ENCODE results near the gene VPS37C.

The VPS37C gene

DNA sequence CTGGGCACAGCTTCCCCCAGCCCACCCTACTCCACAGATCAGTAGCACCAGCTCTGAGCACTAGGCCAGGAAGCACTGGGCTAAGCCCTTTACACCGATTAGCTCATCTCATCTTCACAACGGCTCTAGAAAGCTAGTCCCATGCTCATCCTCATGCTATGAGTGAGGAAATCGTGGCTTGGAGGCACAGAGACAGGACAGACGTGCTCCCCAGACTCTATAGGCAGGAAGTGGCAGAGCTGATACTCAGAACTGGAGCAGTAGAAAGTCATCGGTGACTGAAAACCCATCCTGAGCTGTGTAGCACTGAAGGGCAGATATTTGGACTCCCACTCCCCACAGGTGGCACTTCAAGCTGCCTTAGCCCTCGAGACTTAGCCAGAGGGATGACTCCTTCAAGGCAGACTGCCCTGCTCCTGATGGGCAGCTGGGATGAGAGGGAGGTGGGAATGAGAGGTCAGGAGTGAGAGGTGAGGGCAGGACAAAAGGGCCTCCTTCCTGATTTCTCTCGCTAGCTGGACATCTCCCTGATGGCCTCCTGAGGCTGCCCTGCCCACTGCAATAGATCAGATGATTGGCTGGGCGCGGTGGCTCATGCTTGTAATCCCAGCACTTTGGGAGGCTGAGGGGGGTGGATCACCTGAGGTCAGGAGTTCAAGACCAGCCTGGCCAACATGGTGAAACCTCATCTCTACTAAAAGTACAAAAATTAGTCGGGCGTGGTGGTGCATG, 49.3 kb downstream of the VPS37C start:
- DNase-seq (ENCODE audit: low read depth): no peak
- no peak overlapping the region for H3K4me3 ChIP-seq (ENCODE audit: low read depth, low read length)
- TF ChIP-seq, protein P1, sequence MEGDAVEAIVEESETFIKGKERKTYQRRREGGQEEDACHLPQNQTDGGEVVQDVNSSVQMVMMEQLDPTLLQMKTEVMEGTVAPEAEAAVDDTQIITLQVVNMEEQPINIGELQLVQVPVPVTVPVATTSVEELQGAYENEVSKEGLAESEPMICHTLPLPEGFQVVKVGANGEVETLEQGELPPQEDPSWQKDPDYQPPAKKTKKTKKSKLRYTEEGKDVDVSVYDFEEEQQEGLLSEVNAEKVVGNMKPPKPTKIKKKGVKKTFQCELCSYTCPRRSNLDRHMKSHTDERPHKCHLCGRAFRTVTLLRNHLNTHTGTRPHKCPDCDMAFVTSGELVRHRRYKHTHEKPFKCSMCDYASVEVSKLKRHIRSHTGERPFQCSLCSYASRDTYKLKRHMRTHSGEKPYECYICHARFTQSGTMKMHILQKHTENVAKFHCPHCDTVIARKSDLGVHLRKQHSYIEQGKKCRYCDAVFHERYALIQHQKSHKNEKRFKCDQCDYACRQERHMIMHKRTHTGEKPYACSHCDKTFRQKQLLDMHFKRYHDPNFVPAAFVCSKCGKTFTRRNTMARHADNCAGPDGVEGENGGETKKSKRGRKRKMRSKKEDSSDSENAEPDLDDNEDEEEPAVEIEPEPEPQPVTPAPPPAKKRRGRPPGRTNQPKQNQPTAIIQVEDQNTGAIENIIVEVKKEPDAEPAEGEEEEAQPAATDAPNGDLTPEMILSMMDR (conservative IDR thresholded peaks at IDR 0.05; ENCODE audit: low read depth, low read length): no peak

DNA sequence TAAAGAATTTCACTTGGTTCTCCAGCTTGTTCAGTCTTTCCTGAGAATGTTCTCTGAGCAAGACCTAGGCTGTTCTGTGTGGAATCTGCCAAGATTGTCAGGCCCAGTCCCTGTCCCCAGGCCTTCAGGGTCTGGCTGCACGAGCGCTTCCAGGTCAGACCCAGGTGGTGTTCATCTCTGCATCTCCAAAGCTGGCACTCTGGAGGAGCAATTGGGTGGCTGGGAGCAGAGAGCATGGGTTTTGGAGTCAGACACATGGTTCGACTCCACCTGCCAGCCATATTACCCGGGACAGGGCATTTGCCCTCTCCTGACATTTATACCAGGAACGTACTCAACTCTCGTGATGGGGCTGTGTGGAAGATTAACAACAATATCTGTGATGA, 50.2 kb downstream of the VPS37C start:
- H3K4me3 ChIP-seq (ENCODE audit: low read depth, low read length): no peak overlapping the region
- TF ChIP-seq, protein P1 (conservative IDR thresholded peaks at IDR 0.05; ENCODE audit: low read depth, low read length): no peak
- no peak for DNase-seq (ENCODE audit: low read depth)

DNA sequence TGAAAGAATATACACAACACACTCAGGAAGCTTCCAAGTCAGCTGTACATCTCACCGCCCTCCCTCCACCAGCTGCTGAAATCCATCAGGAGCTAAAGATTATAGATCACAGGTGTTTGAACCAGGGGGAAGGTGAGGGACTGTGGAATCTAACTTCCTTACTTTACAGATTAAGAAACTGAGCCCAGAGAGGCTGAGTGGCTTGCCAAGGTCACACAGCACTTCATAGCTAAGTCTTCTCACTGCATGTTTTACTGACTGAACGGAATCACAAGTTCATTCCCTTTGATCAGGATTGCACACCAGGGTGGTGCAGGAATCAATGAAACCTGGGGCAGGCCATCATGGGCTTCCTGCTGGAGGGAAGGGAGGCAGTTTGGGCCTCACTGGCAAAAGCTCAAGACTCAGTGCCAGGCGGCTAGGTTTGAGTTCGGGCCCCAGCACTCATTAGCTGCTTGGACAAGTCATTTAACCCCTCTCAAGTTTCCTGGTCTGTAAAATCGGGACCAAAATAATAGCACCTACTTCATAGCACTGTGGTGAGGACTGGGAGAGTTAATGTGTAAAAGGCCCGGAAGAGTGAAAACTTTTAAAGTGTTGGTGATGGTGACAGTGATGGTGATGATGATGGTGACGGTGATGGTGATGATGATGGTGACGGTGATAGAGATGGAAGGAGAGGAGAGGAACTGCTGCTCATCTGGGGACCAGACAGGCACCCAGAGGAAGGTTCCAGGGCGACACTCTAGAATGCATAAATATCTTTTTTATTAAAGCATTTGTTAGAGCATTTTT, 50.8 kb downstream of the VPS37C start:
- DNase-seq (ENCODE audit: low read depth): no peak
- TF ChIP-seq, protein P1 (conservative IDR thresholded peaks at IDR 0.05; ENCODE audit: low read depth, low read length): no peak
- H3K4me3 ChIP-seq (ENCODE audit: low read depth, low read length): no peak overlapping the region

DNA sequence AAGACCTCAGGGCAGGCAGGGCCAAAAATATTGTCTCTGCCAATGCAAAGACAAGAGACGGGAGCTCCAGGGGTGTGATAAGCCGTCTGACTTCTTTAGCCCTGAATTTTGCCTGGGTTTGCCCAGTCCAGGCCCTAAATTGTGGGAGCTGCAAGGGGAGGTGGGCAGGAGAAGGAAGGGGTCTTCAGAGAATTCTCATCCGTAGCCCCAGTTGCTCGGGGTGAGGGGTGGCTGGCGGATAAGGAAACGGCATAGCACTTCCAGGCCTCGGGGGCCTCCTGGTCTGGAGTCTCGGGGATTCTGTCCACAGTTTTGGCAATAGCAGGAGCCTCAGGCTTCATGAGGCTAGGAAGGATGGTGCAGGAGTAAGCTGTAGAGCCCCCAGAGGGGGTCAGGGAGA, 51.6 kb downstream of the VPS37C start:
- TF ChIP-seq, protein P1 (conservative IDR thresholded peaks at IDR 0.05; ENCODE audit: low read depth, low read length): no peak
- H3K4me3 ChIP-seq (ENCODE audit: low read depth, low read length): no peak overlapping the region
- no peak for DNase-seq (ENCODE audit: low read depth)

DNA sequence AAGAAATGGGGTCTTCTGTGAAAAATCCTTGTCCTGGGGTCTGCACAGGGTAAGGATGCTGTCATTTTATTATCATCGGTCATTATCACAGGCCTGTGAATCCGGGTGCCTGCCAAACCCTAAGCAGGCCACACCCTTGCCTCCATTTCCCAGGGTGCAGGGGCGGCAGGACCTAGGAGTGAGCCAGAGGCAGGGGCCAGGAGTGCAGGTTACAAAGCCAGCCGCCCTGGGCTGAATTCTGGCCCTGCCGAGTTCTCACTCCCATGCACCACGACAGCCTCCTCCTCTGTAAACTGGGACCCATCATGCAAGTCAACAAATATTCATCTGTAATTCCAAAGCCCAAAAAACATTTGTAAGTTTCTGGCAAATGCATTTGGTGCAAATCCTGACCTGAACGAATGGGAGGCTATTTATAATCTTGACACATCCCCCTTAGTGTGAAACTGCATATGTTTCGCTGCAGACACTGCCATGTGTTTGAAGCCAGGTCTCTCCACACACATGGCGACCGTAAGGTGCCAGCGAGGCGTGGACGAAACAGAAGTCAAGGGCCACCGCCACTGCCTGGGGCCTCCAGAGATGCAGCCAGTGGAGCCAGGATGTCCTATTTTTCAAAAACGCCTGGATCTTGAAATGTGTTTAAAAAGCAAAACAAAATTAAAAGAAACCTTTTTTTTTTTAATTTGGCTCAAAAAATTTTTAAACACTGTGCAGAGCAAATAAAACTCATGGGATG, 52.2 kb downstream of the VPS37C start:
- H3K4me3 ChIP-seq (ENCODE audit: low read depth, low read length): no peak overlapping the region
- TF ChIP-seq, protein P1 (conservative IDR thresholded peaks at IDR 0.05; ENCODE audit: low read depth, low read length): no peak
- DNase-seq (ENCODE audit: low read depth): no peak

DNA sequence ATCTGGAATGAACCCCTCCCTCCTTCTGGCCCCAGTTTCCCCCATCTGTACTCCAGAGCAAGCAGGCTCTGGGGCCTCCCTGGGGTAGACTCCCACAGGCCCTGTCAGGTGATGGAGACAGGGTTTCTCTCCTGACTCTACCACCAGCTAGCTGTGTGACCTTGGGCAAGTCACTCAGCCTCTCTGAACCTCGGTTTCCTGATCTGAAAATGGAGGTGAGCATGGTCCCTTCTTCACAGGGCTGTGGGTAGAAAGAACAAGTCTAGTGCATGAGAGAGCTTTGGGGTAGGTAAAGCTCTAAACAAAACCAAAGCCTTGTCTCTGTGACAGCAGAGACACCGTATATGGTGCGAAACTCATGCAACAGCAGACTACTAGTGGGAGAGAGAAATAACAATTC, 53.3 kb downstream of the VPS37C start:
- no peak overlapping the region for H3K4me3 ChIP-seq (ENCODE audit: low read depth, low read length)
- no peak for DNase-seq (ENCODE audit: low read depth)
- TF ChIP-seq, protein P1 (conservative IDR thresholded peaks at IDR 0.05; ENCODE audit: low read depth, low read length): no peak
